PFSK-1 (cell line): ENCODE data around the gene KLK2.

Source experiments
- FOXP2 ChIP-seq: optimal IDR thresholded peaks from 2 replicates; pipeline ENCODE3; 2011; ENCODE audit warnings: borderline replicate concordance, control low read depth, inconsistent platforms; ENCODE audit not compliant: insufficient read depth; ENCODE audit errors: extremely low read length, extremely low read depth
- POLR2AphosphoS5 ChIP-seq: IDR thresholded peaks from 2 replicates; pipeline ENCODE4 v1.6.1; 2012; ENCODE audit warnings: low read depth, mild to moderate bottlenecking, control low read depth, low read length, moderate library complexity
- REST ChIP-seq, 2 experiments: IDR thresholded peaks; 2 replicates each; pipeline versions ENCODE4 v1.6.1 to v1.8.0; 2011 to 2012; ENCODE audit warnings: low read depth in 2 of 2, low read length in 2 of 2, control low read depth in 1 of 2, inconsistent platforms in 1 of 2, mild to moderate bottlenecking in 1 of 2, moderate library complexity in 1 of 2; ENCODE audit not compliant: insufficient read depth in 1 of 2
- SIN3A ChIP-seq: IDR thresholded peaks from 2 replicates; pipeline ENCODE4 v1.6.1; 2012; ENCODE audit warnings: mild to moderate bottlenecking, low read length, moderate library complexity, borderline replicate concordance; ENCODE audit not compliant: insufficient read depth
- TAF1 ChIP-seq: IDR thresholded peaks from 2 replicates; pipeline ENCODE4 v1.6.1; 2012; ENCODE audit warnings: low read length, control low read depth, borderline replicate concordance; ENCODE audit not compliant: insufficient read depth

Gene KLK2

GRCh38 chr19:50830266-50831025, 42.8 kb upstream of the KLK2 start:
- TF ChIP-seq REST (IDR thresholded peaks at IDR 0.05; ENCODE audit: insufficient read depth in 1 of 2, low read depth in 2 of 2, low read length in 2 of 2): no peak
- no peak for TF ChIP-seq POLR2AphosphoS5
- no peak for TF ChIP-seq TAF1
- TF ChIP-seq SIN3A: no peak
- TF ChIP-seq FOXP2: no peak

GRCh38 chr19:50831026-50831396, 42.2 kb upstream of the KLK2 start:
- TF ChIP-seq FOXP2: no peak
- TF ChIP-seq SIN3A: no peak
- no peak for TF ChIP-seq REST (IDR thresholded peaks at IDR 0.05; ENCODE audit: insufficient read depth in 1 of 2, low read depth in 2 of 2, low read length in 2 of 2)
- TF ChIP-seq POLR2AphosphoS5: no peak
- no peak for TF ChIP-seq TAF1

GRCh38 chr19:50832666-50833065, 40.6 kb upstream of the KLK2 start:
- no peak for TF ChIP-seq TAF1
- no peak for TF ChIP-seq POLR2AphosphoS5

- TF ChIP-seq FOXP2: no peak
- no peak for TF ChIP-seq POLR2AphosphoS5
- no peak for TF ChIP-seq REST (IDR thresholded peaks at IDR 0.05; ENCODE audit: insufficient read depth in 1 of 2, low read depth in 2 of 2, low read length in 2 of 2)
These were observed 40.0 kb upstream of the KLK2 start, which contains the start of gene KLK15 for GRCh38 chr19:50833117-50833801. TSS of gene KLK15 (minus strand) at chr19:50833574. CDS start at chr19:50831492, 2,082 bp downstream.

- TF ChIP-seq SIN3A: no peak
- TF ChIP-seq FOXP2: no peak
- TF ChIP-seq POLR2AphosphoS5: no peak
- TF ChIP-seq TAF1: no peak
These were observed 39.5 kb upstream of the KLK2 start for GRCh38 chr19:50833802-50834167.

- no peak for TF ChIP-seq FOXP2
- no peak for TF ChIP-seq TAF1
- no peak for TF ChIP-seq REST (IDR thresholded peaks at IDR 0.05; ENCODE audit: insufficient read depth in 1 of 2, low read depth in 2 of 2, low read length in 2 of 2)
- TF ChIP-seq SIN3A: no peak
- no peak for TF ChIP-seq POLR2AphosphoS5
These were observed 38.0 kb upstream of the KLK2 start for GRCh38 chr19:50835103-50835784.
